Erythroblast (primary cell): ENCODE results near the gene C1orf74.

Source experiments
- GATA1 ChIP-seq: IDR thresholded peaks from 2 replicates; pipeline ENCODE4 v1.6.1; 2011; ENCODE audit warnings: low read depth, mild to moderate bottlenecking, control low read depth, low read length, moderate library complexity
- POLR2A ChIP-seq: IDR thresholded peaks from 2 replicates; pipeline ENCODE4 v1.6.1; 2011; ENCODE audit warnings: mild to moderate bottlenecking, low read length

GRCh38 chr1:209829716-209830115 is 45.4 kb upstream of the C1orf74 start:
- TF ChIP-seq POLR2A (no peak), GATA1 (no peak)
